ENCODE results near the gene NTF4. TPM values are rescaled to one million over a fixed set of nuclear protein-coding genes. Genes with fewer than 3 reads are reported as not detected.
"Not testable (repeated sequence)": the region's sequence is repeated elsewhere in the genome, so short reads cannot be mapped to it uniquely, and the experiment has no call there.

NTF4 gene
- total RNA-seq, 1 donor from 2014 or later, result 0.48 TPM

GRCh38 chr19:49094505-49095482, 30.2 kb upstream of the NTF4 start:
- ATAC-seq (ENCODE audit: poor library complexity) (peak; percentile 92), DNase-seq (peak; percentile 74)
- intact Hi-C loops (cut with DNase I), result loop anchor here (5.0 kb wide), 2 partner anchors 53 to 103 kb away; no protein-coding TSS in a partner anchor

DNA sequence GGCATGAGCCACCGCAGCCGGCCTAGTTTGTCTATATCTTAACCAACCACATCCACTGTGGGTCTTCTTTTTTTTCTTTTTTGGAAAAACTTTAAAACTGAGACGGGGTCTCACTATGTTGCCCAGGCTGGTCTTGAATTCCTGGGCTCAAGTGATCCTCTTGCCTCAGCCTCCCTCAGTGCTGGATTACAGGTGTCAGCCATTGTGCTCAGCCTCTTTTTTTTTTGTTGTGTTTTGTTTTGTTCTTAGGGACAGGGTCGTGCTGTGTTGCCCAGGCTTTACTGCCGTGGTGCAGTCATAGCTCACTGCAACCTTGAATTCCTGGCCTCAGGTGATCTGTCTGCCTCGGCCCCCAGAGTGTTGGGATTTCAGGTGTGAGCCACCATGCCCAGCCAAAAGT, 28.1 kb upstream of the NTF4 start:
- DNase-seq, result no peak

DNA sequence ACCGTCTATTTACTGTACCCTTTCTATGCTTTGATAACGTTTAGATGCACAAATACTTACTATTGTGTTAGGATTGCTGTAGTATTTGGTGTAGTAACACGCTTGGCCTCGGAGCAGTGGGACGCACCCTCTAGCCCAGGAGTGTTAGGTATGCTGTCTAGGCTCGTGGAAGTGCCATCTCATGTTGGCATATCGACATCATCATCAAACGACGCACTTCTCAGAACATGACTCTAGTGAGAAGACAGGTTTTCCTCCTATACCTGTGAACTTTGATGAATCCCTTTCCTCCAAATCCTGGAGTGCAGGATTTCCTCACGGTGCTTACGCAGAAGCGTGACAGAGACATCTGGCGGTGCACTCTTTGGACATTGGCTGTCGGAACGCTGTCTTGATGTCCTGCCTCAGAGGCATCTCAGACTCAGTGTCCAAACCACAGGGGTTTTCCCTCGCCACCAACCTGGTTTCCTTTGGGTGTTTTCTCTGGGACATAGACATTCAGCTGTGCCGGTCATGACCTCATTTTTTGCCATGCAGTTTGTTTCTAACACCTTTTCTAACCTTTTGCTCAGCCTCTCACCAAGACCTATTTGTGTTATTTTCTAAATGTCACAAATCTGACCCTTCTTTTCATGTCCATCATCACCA, 26.9 kb upstream of the NTF4 start:
- DNase-seq (no peak), ATAC-seq (ENCODE audit: poor library complexity) (no peak)
- intact Hi-C loops (cut with DNase I), result no loop called here

More for the DNA sequence above, 28.1 kb upstream of the NTF4 start:
- intact Hi-C loops (cut with DNase I), result no loop called here
- ATAC-seq (ENCODE audit: poor library complexity), result no peak

GRCh38 chr19:49086296-49086695, 21.7 kb upstream of the NTF4 start:
- intact Hi-C loops (cut with DNase I), result no loop called here
- no peak for DNase-seq
- ATAC-seq (ENCODE audit: poor library complexity), result no peak

DNA sequence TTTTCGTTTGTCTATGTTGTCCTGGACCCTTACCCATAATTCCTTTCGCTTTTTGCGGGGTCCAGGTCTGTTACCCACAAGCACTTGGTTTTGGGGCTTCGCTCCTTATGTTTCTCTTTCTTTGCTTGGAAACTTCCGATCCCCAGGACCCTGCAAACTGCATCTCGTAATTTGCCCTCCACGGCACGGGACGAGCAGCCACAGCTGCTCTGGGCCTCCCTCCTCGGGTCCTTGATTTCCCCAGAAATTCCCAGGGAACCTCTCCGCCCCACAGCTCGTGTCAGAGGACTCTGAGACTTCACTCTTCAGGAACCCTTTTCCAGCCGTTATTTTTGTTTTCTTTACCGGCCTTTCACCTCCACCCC, 21.2 kb upstream of the NTF4 start:
- intact Hi-C loops (cut with DNase I), result no loop called here
- DNase-seq (no peak), ATAC-seq (ENCODE audit: poor library complexity) (no peak)

- ATAC-seq (ENCODE audit: poor library complexity) (peak; percentile 98), DNase-seq (peak; percentile 100)
- intact Hi-C loops (cut with DNase I), result no loop called here
Observed at GRCh38 chr19:49085020-49085867, 20.6 kb upstream of the NTF4 start, which contains the start of gene SNRNP70. TSS of gene SNRNP70 (plus strand) at chr19:49085451. CDS start at chr19:49086415, 964 bp downstream.

DNA sequence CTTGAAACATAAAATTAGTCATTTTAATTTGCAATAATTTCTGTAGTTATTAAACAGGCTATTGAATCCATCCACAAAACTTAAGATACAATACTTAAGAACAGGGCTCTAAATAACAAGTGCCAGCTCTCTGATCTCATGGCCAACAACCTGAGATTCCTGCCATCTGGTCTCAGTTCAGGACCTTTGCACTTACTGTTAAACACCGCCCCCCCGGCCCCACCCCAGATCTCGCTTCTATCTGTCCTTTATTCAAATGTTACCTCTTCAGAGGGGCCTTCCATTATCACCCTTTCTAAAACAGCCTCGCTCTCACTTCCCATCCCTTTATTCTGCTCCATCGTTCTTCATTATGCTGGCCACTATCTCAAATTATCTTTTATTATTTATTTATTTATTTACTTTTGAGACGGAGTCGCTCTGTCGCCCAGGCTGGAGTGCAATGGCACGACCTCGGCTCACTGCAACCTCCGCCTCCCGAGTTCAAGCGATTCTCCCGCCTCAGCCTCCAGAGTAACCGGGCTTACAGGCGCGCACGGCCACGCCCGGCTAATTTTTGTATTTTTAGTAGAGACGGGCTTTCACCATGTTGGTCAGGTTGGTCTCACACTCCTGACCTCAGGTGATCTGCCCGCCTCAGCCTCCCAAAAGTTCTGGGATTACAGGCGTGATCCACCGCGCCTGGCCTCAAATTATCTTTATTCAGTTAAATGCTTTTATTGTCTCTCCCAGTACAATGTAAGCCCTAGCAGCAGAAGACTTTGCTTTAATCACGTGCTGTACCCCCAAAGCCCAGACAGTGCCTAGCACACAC, 19.8 kb upstream of the NTF4 start:
- no peak for ATAC-seq (ENCODE audit: poor library complexity)
- intact Hi-C loops (cut with DNase I), result no loop called here
- DNase-seq, result no peak

DNA sequence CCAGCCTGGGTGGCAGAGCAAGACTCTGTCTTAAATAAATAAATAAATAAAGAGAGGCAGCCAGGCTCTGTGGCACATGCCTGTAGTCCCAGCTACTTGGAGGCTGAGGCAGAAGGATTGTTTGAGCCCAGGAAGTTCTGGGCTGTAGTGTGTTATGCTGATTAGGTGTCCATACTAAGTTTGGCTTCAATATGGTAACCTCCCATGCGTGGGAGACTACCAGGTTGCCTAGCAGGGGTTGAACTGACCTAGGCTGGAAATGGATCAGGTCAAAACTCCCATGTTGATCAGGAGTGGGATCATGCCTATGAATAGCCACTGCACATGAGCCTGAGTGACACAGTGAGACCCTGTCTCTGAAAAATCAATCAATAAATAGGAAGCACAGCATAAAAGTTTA, 16.7 kb upstream of the NTF4 start:
- DNase-seq (no peak), ATAC-seq (ENCODE audit: poor library complexity) (no peak)
- intact Hi-C loops (cut with DNase I), result no loop called here

DNA sequence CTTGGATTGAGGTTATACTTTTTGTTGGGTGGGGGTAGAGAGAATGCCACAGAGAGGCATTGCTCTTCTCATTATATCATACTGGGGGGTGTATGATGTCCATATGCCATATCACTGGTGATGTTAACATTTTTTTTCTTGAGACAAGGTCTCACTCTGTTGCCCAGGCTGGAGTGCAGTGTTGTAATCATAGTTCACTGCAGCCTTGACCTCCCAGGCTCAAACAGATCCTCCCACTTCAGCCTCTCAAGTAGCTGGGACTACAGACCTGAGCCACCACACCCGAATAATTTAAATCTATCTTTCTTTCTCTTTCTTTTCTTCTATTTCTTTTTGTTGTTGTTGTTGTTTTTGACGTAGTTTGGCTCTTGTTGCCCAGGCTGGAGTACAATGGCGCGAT, 15.8 kb upstream of the NTF4 start:
- DNase-seq, result no peak
- no peak for ATAC-seq (ENCODE audit: poor library complexity)
- intact Hi-C loops (cut with DNase I), result no loop called here

DNA sequence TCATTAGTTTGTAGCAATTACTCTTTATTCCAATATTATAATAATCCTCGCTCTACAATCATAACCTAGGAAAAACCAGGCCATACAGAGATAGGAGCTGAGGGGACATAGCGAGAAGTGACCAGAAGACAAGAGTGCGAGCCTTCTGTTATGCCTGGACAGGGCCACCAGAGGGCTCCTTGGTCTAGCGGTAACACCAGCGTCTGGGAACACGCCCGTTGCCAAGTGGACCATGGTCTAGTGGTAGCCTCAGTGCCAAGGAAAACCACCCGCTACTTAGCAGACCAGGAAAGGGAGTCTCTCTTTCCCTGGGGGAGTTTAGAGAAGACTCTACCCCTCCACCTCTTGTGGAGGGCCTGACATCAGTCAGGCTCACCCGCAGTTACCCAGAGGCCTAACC, 10.3 kb upstream of the NTF4 start:
- peak; percentile 69 for ATAC-seq (ENCODE audit: poor library complexity)
- intact Hi-C loops (cut with DNase I), result not testable (repeated sequence)

GRCh38 chr19:49073514-49074378, 9.1 kb upstream of the NTF4 start:
- ATAC-seq (ENCODE audit: poor library complexity) (peak; percentile 65), DNase-seq (no peak)
- intact Hi-C loops (cut with DNase I), result no loop called here

More for the DNA sequence above, 10.3 kb upstream of the NTF4 start:
- DNase-seq, result peak; percentile 83

- ATAC-seq (ENCODE audit: poor library complexity) (no peak), DNase-seq (no peak)
- intact Hi-C loops (cut with DNase I), result no loop called here
Observed at GRCh38 chr19:49071860-49072547, 7.4 kb upstream of the NTF4 start.

DNA sequence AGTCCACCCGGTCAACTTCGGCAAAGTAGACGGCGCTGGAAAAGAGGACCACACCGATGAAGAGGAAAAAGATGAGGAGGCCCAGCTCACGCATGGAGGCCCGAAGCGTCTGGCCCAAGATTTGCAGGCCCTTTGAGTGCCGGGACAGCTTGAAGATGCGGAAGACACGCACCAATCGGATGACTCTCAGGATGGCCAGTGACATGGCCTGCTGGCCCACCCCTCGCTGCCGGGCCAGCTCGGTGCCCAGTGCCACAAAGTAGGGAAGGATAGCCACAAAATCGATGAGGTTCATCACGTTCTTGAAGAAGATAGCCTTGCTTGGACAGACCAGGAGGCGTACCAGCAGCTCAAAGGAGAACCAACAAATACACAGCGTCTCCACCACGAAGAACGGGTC, 5.8 kb upstream of the NTF4 start:
- intact Hi-C loops (cut with DNase I), result no loop called here
- no peak for DNase-seq
- ATAC-seq (ENCODE audit: poor library complexity), result no peak

- DNase-seq (no peak), ATAC-seq (ENCODE audit: poor library complexity) (no peak)
- intact Hi-C loops (cut with DNase I), result no loop called here
Observed at GRCh38 chr19:49069026-49069425, 4.4 kb upstream of the NTF4 start.

DNA sequence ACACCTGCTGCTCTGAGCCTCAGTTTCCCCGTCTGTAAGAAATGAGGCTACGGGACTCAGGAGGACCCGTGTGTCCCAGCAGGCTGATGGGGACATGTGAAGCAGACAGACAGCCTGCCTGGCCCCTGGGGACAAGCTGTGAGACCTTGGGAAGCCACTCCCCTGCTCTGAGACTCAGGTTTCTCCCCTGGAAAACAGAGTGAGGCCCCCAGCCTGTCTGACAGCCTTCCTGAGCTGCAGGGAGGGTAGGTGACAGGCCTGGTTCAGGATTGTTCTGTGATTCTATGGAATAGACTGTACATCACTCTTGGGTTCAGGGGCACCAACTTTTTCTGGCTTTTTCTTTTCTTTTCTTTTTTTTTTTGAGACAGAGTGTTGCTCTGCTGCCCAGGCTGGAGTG, 2.9 kb upstream of the NTF4 start:
- intact Hi-C loops (cut with DNase I), result no loop called here
- ATAC-seq (ENCODE audit: poor library complexity) (no peak), DNase-seq (no peak)

- DNase-seq, result no peak
- no peak for ATAC-seq (ENCODE audit: poor library complexity)
- intact Hi-C loops (cut with DNase I), result no loop called here
Observed at GRCh38 chr19:49065905-49066512, 1.4 kb upstream of the NTF4 start.
